ENCODE data around the gene BRD7.

DNA sequence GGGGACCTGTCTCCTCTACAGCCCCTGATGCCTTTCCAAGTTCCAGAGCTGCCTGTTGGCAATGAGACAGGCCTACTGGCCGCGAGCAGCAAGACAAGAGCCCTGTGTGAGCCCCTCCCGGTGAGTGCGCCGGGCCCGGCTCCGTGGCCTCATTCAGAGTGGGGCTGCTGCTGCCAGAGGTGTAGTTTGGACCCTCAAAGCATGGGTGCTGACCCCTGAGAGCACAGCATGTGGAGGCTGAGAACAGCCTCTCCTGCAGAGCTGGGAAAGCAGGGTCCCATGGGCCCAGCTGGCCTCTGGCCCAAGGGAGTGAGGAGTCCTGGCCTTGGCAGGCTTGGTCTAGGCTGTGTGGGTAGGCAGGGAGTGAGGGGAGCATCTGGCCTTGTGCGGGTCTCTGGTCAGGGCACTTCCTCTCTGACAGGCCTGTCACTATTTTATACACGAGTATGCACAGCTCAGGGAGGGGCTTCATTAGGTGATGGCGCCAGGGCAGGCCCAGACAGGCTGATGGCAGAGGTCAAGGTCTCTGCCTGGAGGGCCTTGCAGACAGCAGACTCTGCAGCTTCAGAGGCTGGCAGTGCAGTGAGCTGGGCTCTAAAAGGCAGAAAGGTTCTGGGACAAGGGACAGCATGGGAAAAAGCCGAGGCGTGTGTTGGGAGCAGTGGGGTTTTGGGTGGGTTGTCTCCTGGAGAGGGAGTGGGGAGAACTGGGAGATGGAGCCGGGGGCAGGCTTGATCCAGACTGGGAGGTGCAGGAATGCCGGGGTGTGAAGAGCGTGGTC is 59.1 kb downstream of the BRD7 start:
- TF ChIP-seq SP1 (IDR thresholded peaks at IDR 0.05): no peak
- TF ChIP-seq, protein P1, sequence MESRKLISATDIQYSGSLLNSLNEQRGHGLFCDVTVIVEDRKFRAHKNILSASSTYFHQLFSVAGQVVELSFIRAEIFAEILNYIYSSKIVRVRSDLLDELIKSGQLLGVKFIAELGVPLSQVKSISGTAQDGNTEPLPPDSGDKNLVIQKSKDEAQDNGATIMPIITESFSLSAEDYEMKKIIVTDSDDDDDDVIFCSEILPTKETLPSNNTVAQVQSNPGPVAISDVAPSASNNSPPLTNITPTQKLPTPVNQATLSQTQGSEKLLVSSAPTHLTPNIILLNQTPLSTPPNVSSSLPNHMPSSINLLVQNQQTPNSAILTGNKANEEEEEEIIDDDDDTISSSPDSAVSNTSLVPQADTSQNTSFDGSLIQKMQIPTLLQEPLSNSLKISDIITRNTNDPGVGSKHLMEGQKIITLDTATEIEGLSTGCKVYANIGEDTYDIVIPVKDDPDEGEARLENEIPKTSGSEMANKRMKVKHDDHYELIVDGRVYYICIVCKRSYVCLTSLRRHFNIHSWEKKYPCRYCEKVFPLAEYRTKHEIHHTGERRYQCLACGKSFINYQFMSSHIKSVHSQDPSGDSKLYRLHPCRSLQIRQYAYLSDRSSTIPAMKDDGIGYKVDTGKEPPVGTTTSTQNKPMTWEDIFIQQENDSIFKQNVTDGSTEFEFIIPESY (IDR thresholded peaks at IDR 0.05): no peak
- TF ChIP-seq, protein P2, sequence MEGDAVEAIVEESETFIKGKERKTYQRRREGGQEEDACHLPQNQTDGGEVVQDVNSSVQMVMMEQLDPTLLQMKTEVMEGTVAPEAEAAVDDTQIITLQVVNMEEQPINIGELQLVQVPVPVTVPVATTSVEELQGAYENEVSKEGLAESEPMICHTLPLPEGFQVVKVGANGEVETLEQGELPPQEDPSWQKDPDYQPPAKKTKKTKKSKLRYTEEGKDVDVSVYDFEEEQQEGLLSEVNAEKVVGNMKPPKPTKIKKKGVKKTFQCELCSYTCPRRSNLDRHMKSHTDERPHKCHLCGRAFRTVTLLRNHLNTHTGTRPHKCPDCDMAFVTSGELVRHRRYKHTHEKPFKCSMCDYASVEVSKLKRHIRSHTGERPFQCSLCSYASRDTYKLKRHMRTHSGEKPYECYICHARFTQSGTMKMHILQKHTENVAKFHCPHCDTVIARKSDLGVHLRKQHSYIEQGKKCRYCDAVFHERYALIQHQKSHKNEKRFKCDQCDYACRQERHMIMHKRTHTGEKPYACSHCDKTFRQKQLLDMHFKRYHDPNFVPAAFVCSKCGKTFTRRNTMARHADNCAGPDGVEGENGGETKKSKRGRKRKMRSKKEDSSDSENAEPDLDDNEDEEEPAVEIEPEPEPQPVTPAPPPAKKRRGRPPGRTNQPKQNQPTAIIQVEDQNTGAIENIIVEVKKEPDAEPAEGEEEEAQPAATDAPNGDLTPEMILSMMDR (IDR thresholded peaks at IDR 0.05; ENCODE audit: low read depth, low read length, missing input control): no peak
- no peak for TF ChIP-seq RAD21 (IDR thresholded peaks at IDR 0.05)
- TF ChIP-seq, protein P3, sequence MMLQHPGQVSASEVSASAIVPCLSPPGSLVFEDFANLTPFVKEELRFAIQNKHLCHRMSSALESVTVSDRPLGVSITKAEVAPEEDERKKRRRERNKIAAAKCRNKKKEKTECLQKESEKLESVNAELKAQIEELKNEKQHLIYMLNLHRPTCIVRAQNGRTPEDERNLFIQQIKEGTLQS (IDR thresholded peaks at IDR 0.05): no peak
- TF ChIP-seq, protein P4, sequence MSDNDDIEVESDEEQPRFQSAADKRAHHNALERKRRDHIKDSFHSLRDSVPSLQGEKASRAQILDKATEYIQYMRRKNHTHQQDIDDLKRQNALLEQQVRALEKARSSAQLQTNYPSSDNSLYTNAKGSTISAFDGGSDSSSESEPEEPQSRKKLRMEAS (IDR thresholded peaks at IDR 0.05): no peak
- TF ChIP-seq TAF1 (conservative IDR thresholded peaks at IDR 0.05): no peak
- TF ChIP-seq EGR1 (IDR thresholded peaks at IDR 0.05; ENCODE audit: low read depth in 2 of 2): no peak
- TF ChIP-seq HNF4A (conservative IDR thresholded peaks at IDR 0.05): no peak

Measured in liver (tissue), 3 donors.